ENCODE data around the gene DLK2.
"Not testable (repeated sequence)": the region's sequence is repeated elsewhere in the genome, so short reads cannot be mapped to it uniquely, and the experiment has no call there.

DLK2 gene

DNA sequence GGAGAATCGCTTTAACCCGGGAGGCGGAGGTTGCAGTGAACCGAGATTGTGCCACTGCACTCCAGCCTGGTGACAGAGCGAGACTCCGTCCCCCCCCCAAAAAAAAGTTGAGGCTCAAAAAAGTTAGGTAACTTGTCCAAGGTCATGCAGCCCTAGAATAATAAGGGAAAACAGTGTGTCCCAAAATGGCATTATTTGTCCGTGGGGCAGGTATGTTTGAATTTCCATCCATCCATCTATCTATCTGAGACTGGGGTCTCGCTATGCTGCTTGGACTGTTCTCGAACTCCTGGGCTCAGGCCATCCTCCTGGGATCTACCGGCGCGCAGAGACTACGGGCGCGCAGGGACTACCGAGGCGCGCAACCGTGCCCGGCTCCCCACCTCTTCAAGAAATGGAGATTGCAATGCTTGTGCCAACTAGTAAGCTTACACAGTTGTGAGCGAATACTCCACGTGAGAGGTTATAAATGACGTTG lies 28.4 kb downstream of the DLK2 start:
- DNase-seq (ENCODE audit: low spot score): no peak

DNA sequence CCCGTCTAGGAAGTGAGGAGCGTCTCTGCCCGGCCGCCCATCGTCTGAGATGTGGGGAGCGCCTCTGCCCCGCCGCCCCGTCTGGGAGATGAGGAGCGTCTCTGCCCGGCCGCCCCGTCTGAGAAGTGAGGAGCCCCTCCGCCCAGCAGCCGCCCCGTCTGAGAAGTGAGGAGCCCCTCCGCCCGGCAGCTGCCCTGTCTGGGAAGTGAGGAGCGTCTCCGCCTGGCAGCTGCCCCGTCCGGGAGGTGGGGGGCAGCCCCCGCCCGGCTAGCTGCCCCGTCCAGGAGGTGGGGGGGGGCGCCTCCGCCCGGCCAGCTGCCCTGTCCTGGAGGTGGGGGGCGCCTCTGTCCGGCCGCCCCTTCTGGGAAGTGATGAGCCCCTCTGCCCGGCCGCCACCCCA lies 30.3 kb downstream of the DLK2 start:
- DNase-seq (ENCODE audit: low spot score): not testable (repeated sequence)

DNA sequence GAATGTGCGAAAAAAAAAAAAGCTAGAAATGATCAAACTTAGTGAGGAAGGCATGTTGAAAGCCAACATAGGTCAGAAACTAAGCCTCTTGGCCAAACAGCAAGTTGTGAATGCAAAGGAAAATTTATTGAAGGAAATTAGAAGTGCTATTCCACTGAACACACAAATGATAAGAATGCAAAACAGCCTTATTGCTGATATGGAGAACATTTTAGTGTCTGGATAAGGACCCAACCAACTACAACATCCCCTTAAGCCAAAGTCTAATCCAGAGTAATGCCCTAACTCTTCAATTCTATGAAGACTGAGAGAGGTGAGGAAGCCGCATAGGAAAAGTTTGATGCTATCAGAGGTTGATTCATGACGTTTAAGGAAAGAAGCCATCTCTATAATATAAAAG lies 33.5 kb downstream of the DLK2 start:
- DNase-seq (ENCODE audit: low spot score): no peak

DNA sequence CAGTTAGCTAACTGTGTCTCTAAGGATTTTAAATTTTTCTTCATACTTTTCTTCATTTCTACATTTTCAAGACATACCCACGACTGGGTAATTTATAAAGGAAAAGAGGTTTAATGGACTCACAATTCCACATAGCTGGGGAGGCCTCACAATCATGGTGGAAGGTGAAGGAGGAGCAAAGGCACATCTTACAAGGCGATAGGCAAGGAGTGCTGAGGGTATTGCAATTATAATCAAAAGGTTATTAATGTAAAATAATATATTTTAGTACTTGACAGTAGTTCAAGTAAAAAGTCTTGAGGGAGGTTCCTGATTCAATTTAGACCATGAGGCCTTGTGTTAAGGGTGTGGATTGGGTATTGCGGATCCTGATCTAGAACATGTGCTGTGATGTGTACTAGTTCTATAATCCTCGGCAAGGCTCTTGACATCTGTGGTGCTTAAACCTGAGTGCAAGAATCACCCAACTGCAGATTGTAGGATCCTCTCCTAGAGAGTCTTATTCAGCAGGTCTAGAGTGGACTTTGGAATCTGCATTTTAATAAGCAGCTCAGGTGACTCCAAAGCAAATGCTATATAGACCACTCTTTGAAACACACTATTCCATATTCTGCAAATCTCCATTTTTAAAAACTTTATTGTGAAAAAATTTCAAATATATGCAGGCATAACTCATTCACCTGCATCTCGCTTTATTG lies 35.2 kb downstream of the DLK2 start:
- DNase-seq (ENCODE audit: low spot score): no peak

DNA sequence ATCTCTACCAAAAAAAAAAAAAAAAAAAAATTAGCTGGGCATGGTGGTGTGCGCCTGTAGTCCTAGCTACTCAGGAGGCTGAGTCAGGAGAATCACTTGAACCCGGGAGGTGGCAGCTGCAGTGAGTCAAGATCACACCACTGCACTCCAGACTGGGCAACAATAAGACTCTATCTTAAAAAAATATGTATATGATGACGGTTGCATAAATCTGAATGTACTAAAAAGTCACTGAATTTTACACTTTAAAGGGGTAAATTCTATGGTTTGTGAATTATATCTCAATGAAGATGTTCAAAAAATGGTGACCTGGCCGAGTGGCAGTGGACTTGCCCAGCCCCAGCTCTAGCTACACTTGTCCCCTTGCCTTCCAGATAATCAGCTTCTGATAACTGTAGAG lies 38.4 kb downstream of the DLK2 start:
- no peak for DNase-seq (ENCODE audit: low spot score)

DNA sequence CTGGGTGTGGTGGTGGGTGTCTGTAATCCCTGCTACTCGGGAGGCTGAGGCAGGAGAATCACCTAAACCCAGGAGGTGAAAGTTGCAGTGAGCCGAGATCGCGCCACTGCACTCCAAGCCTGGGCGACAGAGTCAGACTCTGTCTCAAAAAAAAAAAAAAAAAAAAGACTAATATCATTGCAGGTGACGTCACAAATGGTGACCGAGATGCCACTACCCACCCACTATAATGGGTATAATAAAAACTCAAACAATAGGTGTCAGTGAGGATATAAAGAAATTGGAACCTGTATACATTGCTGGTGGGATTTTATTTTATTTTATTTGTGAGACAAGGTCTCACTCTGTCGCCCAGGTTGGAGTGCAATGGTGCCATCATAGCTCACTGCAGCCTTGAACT lies 40.1 kb downstream of the DLK2 start:
- DNase-seq (ENCODE audit: low spot score): not testable (repeated sequence)

DNA sequence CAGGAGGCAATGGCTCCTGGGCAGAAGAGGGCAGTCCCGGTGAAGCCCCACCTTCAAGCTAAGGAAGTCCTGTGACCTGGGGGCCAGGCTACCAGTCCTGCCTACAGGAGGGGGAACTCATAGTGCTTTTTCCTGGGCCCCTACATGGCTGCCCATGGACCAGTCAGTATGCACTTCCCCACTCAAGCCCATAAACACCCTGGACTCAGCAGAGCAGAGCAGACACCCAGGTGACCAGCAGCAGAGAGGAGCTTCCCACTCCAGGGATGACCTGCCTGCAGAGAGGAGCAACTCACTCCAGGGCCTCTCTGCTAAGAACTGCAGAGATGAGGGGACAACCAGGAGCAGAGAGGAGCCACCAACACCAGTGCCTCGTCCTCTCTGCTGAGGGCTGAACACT lies 42.3 kb downstream of the DLK2 start:
- DNase-seq (ENCODE audit: low spot score): no peak

DNA sequence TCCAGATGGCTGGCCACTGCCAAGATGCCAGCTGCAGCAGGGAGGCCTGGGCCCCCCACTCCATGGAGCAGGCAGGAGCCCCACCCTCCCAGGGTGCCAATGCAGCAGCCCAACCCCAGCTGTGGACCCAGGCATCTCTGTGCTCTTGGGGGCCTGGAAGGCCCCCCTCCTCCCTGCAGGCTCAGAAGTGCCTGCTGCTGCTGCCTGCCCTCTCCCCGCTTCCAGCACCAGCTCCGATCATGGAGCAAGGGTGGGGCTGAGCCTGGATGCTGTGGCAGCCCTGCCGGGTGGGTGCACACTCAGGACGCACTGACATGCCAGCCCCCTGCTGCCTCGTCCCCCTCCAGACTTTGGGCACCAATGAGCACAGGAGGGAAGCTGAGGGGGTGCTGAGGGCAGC lies 42.8 kb downstream of the DLK2 start:
- DNase-seq (ENCODE audit: low spot score): no peak

DNA sequence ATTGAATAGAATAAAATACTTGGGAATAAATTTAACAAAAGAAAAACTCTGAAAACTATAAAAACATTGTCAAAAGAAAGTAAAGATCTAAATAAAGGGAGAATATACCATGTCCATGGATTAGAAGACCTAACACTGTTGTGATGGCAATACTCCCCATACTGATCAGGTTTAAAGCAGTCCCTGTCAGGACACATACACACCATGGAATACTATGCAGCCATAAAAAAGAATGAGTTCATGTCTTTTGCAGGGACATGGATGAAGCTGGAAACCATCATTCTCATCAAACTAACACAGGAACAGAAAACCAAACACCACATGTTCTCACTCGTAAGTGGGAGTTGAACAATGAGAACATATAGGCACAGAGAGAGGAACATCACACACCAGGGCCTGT lies 44.6 kb downstream of the DLK2 start:
- not testable (repeated sequence) for DNase-seq (ENCODE audit: low spot score)

DNA sequence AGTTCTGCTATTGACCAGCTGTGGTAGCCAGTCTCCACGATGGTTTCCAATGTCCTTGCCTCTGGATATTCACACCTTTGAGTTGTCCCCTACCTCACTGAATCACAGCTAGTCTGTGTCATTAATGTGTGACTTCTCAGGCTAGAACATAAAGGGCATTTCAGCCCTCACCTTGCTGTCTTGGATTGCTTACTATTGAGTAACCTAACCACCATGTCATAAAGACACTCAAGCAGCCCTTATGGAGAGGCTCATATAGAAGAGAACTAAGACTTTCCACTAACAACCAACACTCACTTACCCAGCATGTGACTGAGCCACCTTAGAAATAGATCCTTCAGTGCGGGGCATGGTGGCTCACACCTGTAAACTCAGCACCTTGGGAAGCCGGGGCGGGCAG lies 47.1 kb downstream of the DLK2 start:
- no peak for DNase-seq (ENCODE audit: low spot score)

DNA sequence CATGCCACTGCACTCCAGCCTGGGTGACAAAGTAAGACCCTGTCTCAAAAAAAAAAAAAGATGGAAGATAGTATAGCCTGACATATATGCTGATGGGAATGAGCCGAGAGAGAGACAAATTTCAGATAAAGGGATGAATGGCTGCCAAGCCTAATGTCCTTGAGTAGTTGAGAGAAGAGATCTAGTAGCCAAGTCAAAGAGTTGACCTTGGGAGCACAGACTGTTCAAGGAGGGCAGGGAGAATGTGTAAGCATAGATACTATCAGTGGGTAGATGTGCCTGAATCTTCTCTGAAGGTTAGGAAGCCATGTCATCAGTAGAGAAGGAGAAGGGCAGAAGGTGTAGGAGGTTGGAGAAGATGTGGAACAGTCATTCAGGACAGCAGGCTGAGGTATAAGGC lies 48.1 kb downstream of the DLK2 start:
- DNase-seq (ENCODE audit: low spot score): no peak

DNA sequence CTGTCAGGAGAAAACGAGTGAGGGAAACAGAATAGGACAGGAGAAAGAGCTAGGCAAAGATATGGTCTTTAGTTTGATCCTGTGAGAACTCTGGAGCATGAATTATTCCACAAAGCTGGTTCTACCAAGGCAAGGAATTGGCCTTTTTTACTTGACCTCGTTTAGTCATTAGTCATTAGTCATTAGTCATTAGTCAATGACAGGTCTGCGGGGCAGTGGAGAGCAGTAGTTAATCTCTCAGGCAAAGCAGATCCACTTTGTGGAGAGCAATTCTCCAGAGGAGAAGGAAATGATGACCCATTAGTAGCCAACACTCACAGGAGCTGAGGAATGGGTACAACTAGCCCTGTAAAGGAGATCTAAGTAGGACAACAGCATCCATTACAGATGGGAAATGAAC lies 50.0 kb downstream of the DLK2 start:
- DNase-seq (ENCODE audit: low spot score): no peak

DNA sequence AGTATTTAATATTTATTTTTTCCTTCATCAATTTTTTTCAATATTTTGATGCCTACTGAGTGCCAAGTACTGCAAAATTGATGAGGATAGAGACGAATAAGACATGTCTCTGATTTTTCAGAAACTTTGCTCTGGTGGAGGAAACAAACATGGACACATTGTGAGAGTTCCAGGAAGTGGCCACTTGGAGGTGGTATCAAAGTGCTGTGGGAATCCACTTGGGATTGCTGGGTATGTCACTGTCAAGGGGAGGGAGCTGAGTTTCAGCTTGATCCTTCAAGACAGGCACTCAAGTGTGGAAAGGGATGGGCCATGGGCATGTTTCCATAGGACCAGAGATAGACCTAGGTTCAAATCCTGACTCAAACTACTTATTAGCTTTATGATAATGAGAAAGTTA lies 52.5 kb downstream of the DLK2 start:
- DNase-seq (ENCODE audit: low spot score): no peak

DNA sequence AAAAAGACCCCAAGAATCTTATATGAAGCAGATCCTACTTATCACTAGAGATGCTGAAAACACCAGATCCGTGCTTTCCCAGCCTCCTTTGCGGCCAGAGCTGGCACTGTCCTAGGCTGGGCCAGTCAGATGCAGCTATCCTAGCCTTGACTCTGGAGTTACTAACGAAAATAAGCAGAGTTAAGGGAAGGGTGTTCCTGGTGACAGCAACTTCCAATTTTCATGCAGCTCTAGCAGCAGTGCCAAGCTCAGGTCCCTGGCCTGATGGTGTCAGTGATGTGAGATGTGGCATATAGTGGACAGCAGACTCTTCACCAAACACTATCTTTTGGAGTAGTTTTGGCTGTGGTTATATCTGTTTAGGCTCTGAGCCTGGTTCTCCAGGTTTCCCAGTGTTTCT lies 53.6 kb downstream of the DLK2 start:
- no peak for DNase-seq (ENCODE audit: low spot score)
